ENCODE data around the gene NMNAT2. TPM values are rescaled to one million over a fixed set of nuclear protein-coding genes. Genes with fewer than 3 reads are reported as not detected.

Gene NMNAT2
- total RNA-seq, 1 donor from 2014 or later = 0.52 TPM

- no peak for DNase-seq (ENCODE audit: low read depth)
These were observed 61.5 kb downstream of the NMNAT2 start for GRCh38 chr1:183356534-183357182.

GRCh38 chr1:183355797-183356196 lies 62.4 kb downstream of the NMNAT2 start:
- TF ChIP-seq CTCF (conservative IDR thresholded peaks at IDR 0.05; ENCODE audit: low read depth, low read length) = no peak
- no peak overlapping the region for H3K4me3 ChIP-seq (ENCODE audit: low read depth, low read length)
- DNase-seq (ENCODE audit: low read depth) = no peak

More at GRCh38 chr1:183356534-183357182, 61.5 kb downstream of the NMNAT2 start:
- TF ChIP-seq CTCF (conservative IDR thresholded peaks at IDR 0.05; ENCODE audit: low read depth, low read length) = no peak
- H3K4me3 ChIP-seq (ENCODE audit: low read depth, low read length) = no peak overlapping the region

DNA sequence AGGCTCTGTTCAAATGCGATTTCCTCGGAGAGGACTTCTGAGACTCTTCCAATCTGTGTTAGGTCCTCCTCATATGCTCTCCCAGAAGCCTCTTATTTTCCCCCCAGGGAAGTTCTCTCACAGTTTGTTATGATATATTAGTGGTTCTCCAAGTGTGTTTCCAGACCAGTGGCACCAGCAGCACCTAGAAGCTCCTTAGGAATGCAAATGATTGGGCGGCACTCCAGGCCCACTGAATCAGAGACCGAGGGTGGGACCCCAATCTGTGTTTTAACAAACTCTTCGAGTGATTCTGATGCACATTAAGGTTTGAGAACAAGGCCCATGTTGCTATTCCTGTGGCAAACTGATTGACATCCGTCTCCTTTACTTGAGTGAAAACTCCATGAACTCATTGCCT lies 63.0 kb downstream of the NMNAT2 start:
- TF ChIP-seq CTCF (conservative IDR thresholded peaks at IDR 0.05; ENCODE audit: low read depth, low read length) = no peak
- H3K4me3 ChIP-seq (ENCODE audit: low read depth, low read length) = no peak overlapping the region
- DNase-seq (ENCODE audit: low read depth) = no peak

DNA sequence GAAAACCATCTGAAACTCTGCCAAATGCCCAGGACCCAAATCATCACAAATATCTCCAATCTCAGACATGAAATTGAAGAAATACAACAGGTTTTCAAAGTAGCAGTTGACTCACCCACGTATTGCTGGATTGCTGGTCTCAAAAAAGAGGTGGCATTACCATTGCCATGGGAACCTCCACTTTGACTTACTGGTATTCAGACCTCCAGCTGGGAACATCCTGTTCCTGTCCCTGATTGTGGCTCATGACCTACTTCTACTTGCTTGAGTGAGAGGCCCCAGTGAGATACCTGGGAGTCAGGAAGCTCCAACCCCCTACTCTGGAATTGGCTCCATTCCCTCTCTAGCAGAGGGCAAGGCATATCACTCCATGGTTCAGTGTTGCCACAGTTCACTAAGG lies 64.6 kb downstream of the NMNAT2 start:
- no peak for TF ChIP-seq CTCF (conservative IDR thresholded peaks at IDR 0.05; ENCODE audit: low read depth, low read length)
- no peak overlapping the region for H3K4me3 ChIP-seq (ENCODE audit: low read depth, low read length)
- DNase-seq (ENCODE audit: low read depth) = no peak

GRCh38 chr1:183349201-183349711 lies 68.9 kb downstream of the NMNAT2 start:
- no peak for TF ChIP-seq CTCF (conservative IDR thresholded peaks at IDR 0.05; ENCODE audit: low read depth, low read length)
- H3K4me3 ChIP-seq (ENCODE audit: low read depth, low read length) = no peak overlapping the region
- no peak for DNase-seq (ENCODE audit: low read depth)

DNA sequence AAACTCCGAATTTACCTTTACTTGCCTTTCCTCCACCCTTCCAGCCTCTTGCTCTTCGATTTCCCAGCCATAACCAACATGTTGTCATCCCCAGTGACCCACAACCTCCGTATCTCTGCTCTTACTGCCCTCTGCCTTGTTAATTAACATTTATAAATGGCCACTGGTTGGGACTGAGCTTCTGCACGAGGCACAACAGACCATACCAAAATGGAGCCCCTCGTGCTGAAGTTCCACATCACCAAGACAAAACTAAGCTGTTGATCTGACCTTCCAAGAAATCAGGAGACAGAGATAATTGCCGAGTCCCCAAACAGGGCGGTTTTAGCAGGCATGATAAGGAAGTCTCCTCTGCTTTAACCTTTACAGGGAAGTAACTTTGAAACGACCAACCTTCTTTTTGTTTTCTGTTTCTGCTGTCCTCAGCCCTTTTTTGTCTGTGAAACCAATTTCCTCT lies 71.9 kb downstream of the NMNAT2 start:
- no peak overlapping the region for H3K4me3 ChIP-seq (ENCODE audit: low read depth, low read length)
- DNase-seq (ENCODE audit: low read depth) = no peak
- TF ChIP-seq CTCF (conservative IDR thresholded peaks at IDR 0.05; ENCODE audit: low read depth, low read length) = no peak

All from epithelial cell of proximal tubule (primary cell).